GM18502 (cell line): ENCODE measurements around the gene CSRNP3.

Source experiments
- ATAC-seq: cut with Tn5 transposase; IDR thresholded peaks from one replicate; pipeline ENCODE4 v1.9.1; 2021; ENCODE audit warnings: mild to moderate bottlenecking; ENCODE audit not compliant: unreplicated experiment, poor library complexity

CSRNP3 gene

DNA sequence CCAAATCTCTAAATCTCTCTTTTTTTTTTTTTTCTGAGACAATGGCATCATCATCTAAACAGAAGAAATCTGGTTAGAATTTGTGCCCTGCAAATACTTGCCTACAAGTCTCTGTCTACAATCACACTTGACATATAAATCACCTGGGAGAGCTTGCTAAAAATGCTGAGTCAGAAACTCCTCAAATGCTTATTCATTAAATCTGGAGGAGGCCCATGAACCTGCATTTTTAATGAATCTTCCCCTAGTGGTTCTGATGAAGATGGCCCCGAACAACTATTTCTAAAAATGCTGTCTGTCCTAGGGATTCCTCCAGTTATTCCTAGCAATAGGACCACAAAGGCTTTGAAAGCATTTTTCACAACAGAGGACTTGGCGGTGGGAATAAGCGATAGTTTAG, 1.6 kb upstream of the CSRNP3 start:
- ATAC-seq = no peak

- no peak for ATAC-seq
These were observed 863 bp downstream of the CSRNP3 start for GRCh38 chr2:165470361-165470760.

GRCh38 chr2:165471349-165471950, 2.0 kb downstream of the CSRNP3 start:
- no peak for ATAC-seq

- ATAC-seq = no peak
These were observed 3.4 kb downstream of the CSRNP3 start for GRCh38 chr2:165472922-165473321.

DNA sequence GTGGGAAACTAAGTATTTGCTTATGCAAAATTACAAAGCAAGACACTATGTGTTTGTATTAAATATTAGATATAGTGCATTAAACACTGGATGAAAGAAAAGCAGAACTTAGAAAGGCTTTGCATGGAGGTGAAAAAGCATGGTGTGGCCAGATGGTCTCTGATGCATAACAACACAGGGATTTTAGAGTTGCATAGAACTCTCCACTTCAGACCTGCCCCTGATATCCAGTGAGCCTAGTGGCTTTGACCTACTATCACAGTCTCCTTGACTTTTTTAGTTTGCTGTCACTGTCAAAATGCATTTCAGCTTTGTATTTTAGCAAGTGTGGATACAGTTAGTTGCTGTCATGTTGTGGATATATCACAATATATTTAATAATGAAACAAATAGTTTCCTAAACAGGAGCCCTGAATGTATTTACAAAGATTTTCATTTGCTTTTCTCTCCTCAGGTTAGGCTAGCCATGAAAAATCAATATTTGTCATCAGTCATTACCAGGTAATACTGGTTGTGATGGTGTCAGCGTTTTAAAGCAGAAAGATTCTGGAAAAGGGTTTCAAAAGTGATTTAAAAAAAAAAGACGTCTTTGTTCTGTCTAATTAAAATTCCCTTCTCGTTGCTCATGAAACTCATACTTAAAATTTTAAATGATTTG, 5.2 kb downstream of the CSRNP3 start:
- no peak for ATAC-seq

DNA sequence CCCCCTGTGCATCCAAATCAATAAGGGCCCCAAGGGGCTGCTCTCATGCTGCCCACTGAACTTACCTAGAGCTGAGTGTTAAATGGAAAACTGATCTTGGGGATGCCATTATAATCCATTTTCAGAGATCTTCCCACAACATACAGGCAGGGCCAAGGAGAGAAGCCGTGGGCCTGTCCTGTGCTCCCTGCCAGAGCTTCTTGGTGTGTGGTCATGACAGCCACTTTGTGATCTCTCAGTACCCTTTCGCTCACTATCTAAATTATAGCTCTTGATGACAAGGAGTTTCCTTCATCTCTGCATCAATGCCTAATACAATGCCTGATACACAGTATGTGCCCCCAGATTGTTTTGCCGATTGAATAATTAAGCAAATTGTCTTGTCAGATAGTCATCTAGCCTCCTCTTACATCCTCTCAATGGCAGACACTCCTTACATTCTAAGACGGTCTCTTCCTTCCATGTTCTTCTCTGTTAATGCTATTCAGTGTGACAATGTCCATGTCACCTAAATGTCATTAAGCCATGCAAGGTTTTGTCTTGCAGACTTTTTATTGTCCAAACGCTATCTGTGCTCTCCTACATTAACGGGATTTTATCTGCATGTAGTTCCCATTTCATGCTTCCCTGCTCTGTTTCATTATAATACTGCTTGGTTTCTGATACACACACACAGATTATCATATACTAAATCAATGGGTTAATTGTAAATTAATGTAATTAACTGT, 5.9 kb downstream of the CSRNP3 start:
- ATAC-seq = no peak

GRCh38 chr2:165479856-165480255, 10.4 kb downstream of the CSRNP3 start:
- ATAC-seq = no peak

DNA sequence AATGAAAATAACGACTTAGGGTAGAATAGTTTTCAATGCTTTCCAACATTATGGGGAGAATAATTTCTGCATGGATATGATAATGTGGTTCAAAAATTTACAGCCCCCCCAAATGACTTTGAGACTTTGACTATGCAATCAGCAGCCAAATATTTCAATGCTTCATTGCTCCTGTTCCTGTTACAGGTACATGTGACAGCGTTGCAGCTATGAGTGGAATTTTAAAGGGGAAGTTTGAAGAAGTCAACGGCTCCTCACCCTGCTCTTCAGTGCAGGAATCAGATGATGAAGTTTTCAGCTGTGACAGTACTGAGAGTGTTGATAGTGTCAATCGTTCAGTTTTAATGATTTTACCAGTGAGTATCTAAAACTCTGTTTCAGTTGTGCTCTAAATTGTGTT, 25.1 kb downstream of the CSRNP3 start:
- no peak for ATAC-seq

DNA sequence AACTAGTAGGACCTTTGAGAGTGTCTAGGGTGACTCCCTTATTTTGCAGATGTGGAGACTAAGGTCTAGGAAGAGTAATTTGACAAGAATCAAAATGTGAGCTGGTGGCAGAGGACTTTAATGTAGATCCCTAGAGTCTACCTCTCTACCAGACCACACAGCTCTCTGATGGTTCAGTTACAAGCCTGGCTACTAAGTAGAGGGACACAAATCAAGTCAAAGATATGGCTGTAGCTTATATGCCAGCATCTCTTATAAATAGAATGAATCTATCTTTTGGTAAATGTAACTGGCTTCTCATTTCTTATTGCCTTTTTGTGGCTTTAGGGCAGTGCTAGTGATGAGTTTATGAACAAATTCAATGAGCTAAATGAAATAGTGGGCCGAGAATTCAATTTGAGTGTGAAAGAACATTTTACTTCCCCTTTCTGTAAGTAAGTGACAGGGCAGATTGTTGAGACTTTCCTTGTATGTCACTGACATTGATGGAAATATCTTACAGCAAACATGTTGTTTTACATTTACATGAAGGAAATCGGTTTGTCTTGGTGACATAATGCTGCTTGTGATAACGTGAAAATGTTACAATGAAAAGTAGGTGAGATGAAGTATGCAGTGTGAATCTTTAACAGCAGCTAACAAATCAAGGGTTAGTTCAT, 28.3 kb downstream of the CSRNP3 start:
- no peak for ATAC-seq

DNA sequence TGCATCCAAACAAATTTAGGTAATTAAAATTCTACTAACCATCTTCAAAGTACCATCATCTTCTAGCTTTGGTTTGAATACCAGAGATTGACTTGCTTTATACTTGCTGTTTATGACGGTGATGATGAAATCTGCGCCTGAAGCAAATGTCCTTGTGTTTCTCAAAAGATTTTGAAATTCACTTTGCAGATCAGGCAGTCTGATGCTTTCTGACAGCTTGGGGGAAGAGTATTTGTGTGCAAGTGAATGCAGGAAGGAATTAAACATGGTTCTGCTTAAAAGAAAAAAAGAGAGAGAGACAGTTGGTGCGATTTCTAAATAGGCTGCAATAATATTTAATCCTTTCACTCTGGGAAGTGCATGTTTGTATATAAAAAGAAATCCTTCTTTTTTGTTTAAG, 29.6 kb downstream of the CSRNP3 start:
- ATAC-seq = no peak

- no peak for ATAC-seq
These were observed 30.5 kb downstream of the CSRNP3 start for GRCh38 chr2:165500001-165500400.

- ATAC-seq = no peak
These were observed 31.3 kb downstream of the CSRNP3 start for GRCh38 chr2:165500816-165501215.

DNA sequence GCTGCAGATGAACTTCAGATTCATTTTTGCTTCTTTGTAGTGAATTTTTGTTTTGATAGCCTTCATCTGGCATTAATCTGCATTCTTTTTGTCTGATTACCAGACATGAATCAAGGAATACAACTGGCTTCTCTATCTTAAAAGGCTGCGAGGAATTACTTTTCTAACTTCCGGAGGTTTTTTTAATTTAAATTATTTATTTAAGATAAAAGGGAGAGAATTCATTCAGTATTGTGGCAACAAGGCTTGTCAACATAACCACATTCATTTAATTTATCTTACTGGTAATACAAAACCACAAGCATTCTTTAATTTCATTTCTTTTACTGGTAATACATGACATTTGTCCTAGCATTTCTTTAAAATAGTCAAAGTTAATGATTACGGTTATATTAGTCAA, 36.0 kb downstream of the CSRNP3 start:
- ATAC-seq = no peak

- no peak for ATAC-seq
These were observed 39.4 kb downstream of the CSRNP3 start for GRCh38 chr2:165508927-165509326.

DNA sequence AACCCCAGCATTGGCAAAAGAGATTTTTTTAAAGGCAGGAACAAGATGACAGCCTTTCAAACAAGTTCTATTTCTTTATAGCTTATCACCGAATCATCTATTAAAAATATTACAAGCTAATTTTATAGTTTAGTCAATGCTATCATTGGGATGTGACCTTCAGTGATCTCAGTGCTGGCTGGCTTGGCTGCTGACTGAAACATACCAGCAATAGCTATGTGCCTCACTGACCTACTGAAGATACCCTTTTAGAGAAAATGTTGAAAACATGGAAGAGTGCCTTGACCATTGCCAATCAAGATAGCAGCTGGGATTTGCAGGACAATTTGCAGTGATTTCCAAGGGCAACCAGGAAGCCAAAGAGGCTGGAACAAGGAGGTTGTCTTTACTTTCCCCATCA, 44.0 kb downstream of the CSRNP3 start:
- no peak for ATAC-seq

- no peak for ATAC-seq
These were observed 49.1 kb downstream of the CSRNP3 start for GRCh38 chr2:165518611-165519010.

DNA sequence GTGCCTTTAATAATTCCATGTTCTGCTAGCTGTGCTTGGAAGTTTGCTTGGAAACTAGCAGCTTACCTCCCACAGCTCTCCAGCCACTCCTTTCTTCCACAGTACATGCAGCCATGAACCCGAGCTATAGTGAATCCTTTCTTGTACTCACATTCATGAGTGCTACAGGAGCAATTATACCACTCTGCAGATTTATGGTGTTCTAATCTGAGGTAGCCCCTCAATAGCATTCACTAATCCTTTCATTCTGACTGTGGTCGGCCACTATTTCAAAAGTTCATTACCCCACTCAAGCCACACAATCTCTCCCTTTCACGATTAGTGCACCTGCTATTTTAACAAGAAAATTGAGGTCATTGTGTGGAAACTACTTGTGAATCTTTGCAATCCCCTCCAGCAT, 53.2 kb downstream of the CSRNP3 start:
- ATAC-seq = no peak

- no peak for ATAC-seq
These were observed 55.2 kb downstream of the CSRNP3 start for GRCh38 chr2:165524720-165525119.

GRCh38 chr2:165528691-165529090, 59.2 kb downstream of the CSRNP3 start:
- no peak for ATAC-seq

DNA sequence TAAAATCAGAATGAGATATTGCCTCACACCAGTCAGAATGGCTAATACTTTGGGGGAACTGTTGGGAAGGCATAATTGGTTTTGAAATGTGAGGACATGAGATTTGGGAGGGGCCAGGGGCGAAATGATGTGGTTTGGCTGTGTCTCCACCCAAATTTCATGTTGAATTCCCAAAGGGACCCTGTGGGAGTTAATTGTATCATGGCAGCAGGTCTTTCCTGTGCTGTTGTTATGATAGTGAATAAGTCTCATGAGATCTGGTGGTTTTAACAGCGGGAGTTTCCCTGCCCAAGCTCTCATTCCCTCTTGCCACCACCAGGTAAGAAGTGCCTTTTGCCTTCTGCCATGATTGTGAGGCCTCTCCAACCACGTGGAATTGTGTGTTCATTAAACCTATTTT, 59.6 kb downstream of the CSRNP3 start:
- peak; percentile 57 for ATAC-seq

DNA sequence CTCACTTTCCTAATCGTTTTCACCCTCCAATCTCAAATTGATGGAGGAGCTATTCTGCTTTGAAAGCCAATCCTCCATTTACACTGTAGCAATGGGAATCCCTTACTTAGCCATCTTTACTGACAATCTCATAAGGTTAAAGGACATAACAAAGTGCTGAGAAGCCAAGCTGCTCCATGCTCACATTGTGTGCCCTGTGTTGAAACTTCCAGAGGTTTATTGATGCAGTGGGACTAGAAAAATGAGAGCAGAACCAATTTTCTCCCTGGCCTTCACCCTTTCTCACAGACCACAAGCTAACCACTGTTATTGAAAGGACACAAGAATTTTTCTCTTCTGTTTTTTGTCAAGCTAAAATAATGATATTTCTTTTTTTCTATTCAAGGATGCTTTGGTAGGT, 63.8 kb downstream of the CSRNP3 start:
- ATAC-seq = no peak
